ENCODE results near the gene HBQ1.
A peak's percentile ranks its signal among the peaks of the same experiment; 100 is the strongest.
"Not testable (repeated sequence)": the region's sequence is repeated elsewhere in the genome, so short reads cannot be mapped to it uniquely, and the experiment has no call there.

Gene HBQ1

DNA sequence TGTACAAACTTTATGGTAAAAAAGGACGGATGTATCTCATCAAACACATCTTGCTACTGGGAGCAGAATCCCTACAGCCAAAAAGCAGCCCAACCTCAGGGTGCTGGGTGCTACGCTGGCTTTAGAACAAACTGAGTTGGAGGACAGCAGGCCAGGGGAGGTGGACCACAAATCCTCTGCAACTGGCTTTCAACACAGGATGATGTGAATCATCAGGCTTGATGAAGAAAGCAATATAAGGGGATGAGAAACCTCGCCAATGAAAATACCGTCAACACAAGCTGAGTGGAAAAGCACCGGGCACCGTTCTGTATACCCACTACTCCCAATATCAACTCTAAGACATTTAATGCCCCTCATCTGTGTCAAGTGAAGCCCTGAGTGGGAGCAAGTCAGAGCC, 14.3 kb downstream of the HBQ1 start:
- Mint-ChIP-seq H3K27ac (no peak overlapping the region), H3K4me1 (ENCODE audit: low read depth) (no peaks in the 10 kb centered on the region), H3K36me3 (ENCODE audit: low read depth) (peaks cover 74% of the 10 kb centered on the region), H3K4me3 (no peak overlapping the region), H3K9me3 (no peaks in the 10 kb centered on the region), H3K27me3 (no peaks in the 10 kb centered on the region)

GRCh38 chr16:200388-200787, 20.1 kb downstream of the HBQ1 start:
- Mint-ChIP-seq H3K4me1 (ENCODE audit: low read depth) (no peaks in the 10 kb centered on the region), H3K9me3 (no peaks in the 10 kb centered on the region), H3K4me3 (no peak overlapping the region), H3K27me3 (no peaks in the 10 kb centered on the region), H3K27ac (no peak overlapping the region), H3K36me3 (ENCODE audit: low read depth) (peaks cover 64% of the 10 kb centered on the region)

GRCh38 chr16:203246-203645, 23.0 kb downstream of the HBQ1 start:
- H3K9me3 Mint-ChIP-seq, result no peaks in the 10 kb centered on the region
- no peaks in the 10 kb centered on the region for H3K27me3 Mint-ChIP-seq
- H3K27ac Mint-ChIP-seq, result no peak overlapping the region
- no peaks in the 10 kb centered on the region for H3K4me1 Mint-ChIP-seq (ENCODE audit: low read depth)
- H3K4me3 Mint-ChIP-seq, result no peak overlapping the region
- peaks cover 59% of the 10 kb centered on the region for H3K36me3 Mint-ChIP-seq (ENCODE audit: low read depth)

DNA sequence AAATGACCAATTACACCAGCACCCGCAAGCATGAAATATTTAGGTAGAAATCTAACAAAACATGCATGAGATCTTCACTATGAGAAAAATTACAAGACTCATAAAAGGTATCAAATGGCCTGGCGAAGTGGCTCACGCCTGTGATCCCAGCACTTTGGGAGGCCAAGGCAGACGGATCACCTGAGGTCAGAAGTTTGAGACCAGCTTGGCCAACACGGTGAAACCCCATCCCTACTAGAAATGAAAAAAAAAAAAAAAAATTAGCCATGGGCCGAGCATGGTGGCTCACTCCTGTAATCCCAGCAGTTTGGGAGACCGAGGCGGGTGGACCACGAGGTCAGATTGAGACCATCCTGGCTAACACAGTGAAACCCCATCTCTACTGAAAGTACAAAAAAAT, 23.8 kb downstream of the HBQ1 start:
- H3K36me3 Mint-ChIP-seq (ENCODE audit: low read depth), result peaks cover 59% of the 10 kb centered on the region
- not testable (repeated sequence) for H3K4me3 Mint-ChIP-seq; H3K27ac Mint-ChIP-seq; H3K9me3 Mint-ChIP-seq; H3K27me3 Mint-ChIP-seq; H3K4me1 Mint-ChIP-seq (ENCODE audit: low read depth)

- H3K4me1 Mint-ChIP-seq (ENCODE audit: low read depth); H3K27ac Mint-ChIP-seq: not testable (repeated sequence)
Observed at GRCh38 chr16:209359-209758, 29.1 kb downstream of the HBQ1 start.

DNA sequence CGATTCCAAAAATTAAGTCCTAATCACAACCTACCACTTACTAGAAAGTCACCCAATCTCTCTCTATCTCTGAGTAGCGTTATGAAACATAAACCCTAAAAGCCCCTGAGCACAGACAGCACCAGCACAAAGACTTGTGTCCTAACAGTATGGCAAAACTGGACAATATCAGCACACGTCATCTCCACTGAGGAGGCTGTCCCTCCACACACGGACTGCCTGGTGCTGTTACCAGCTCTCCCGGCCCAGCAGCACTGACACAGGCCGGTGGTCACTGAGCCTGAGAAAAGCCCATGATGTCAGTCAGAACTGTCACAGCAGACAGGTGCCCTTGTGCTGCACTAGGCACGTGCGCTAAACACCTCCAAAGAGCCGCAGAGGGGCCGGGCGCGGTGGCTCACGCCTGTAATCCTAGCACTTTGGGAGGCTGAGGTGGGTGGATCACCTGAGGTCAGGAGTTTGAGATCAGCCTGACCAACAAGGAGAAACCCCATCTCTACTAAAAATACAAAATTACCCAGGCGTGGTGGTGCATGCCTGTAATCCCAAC, 31.4 kb downstream of the HBQ1 start:
- not testable (repeated sequence) for H3K4me1 Mint-ChIP-seq (ENCODE audit: low read depth); H3K27me3 Mint-ChIP-seq; H3K4me3 Mint-ChIP-seq; H3K27ac Mint-ChIP-seq; H3K9me3 Mint-ChIP-seq
- peaks cover 50% of the 10 kb centered on the region for H3K36me3 Mint-ChIP-seq (ENCODE audit: low read depth)

More at GRCh38 chr16:209359-209758, 29.1 kb downstream of the HBQ1 start:
- H3K36me3 Mint-ChIP-seq (ENCODE audit: low read depth), result peaks cover 59% of the 10 kb centered on the region
- H3K27me3 Mint-ChIP-seq, H3K9me3 Mint-ChIP-seq, H3K4me3 Mint-ChIP-seq: not testable (repeated sequence)

GRCh38 chr16:212999-213398, 32.7 kb downstream of the HBQ1 start:
- no peaks in the 10 kb centered on the region for H3K9me3 Mint-ChIP-seq
- peaks cover 49% of the 10 kb centered on the region for H3K36me3 Mint-ChIP-seq (ENCODE audit: low read depth)
- H3K4me3 Mint-ChIP-seq, result no peak overlapping the region
- H3K27ac Mint-ChIP-seq, result peak overlapping the region; percentile 26
- no peaks in the 10 kb centered on the region for H3K27me3 Mint-ChIP-seq
- H3K4me1 Mint-ChIP-seq (ENCODE audit: low read depth), result no peaks in the 10 kb centered on the region

GRCh38 chr16:220021-220420, 39.8 kb downstream of the HBQ1 start:
- Mint-ChIP-seq H3K27me3 (no peaks in the 10 kb centered on the region), H3K9me3 (no peaks in the 10 kb centered on the region), H3K27ac (no peak overlapping the region), H3K4me3 (no peak overlapping the region), H3K36me3 (ENCODE audit: low read depth) (peaks cover 44% of the 10 kb centered on the region), H3K4me1 (ENCODE audit: low read depth) (no peaks in the 10 kb centered on the region)

- peaks cover 38% of the 10 kb centered on the region for H3K36me3 Mint-ChIP-seq (ENCODE audit: low read depth)
Observed at GRCh38 chr16:228151-228851, 48.0 kb downstream of the HBQ1 start.

DNA sequence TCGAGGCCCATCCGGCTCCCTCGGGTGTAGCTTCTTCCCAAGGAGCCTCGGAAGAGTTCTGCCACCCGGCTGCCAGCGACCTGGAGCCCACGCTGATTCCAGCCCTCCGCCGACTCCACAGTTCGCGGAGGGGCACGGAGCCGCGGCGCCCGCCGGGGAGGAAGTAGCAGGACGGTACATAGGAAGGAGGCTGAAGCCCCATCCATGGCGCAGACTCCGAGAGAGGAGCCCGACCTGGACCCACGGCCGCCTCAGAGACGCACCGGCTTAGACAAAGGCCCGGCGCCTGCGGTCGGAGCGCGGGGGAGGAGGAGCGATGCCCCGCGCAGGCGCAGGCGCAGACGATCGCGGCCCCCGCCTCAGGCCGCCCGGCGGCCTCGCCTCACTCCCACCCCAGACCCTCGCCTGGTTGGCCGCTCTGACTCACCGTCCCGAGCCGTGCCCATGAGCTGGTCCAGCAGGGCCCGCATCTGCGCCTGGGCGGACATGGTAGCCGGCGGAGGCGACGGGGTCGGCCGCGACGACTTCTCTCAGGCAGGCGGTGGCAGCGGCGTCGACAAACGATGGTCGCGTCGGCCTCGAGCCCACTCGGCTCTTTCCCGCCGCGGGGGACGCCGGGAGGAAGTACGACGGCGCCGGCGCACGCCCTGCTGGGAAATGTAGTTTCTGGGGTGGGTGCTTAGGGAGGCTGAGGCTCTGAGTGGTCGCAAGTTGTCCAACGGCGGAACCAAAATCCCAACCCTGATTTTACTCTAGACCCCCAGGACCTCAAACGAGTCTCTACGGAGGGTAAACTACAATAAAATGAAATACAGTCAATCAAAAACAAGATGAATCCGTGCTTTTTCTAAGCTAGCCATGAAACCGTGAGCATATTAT, 48.8 kb downstream of the HBQ1 start, which contains the start of gene LUC7L:
Gene LUC7L, minus strand, starts transcription at position 598 of the 879 bp plus-strand sequence. Its CDS starts 110 bp downstream, at position 488.
- Mint-ChIP-seq H3K27me3 (no peaks in the 10 kb centered on the region), H3K36me3 (ENCODE audit: low read depth) (peaks cover 31% of the 10 kb centered on the region), H3K4me1 (ENCODE audit: low read depth) (peaks cover 34% of the 10 kb centered on the region), H3K27ac (peak within 1 kb of the TSS; percentile 85), H3K4me3 (peak within 1 kb of the TSS; percentile 95), H3K9me3 (no peaks in the 10 kb centered on the region)

More at GRCh38 chr16:228151-228851, 48.0 kb downstream of the HBQ1 start:
- Mint-ChIP-seq H3K27me3 (no peaks in the 10 kb centered on the region), H3K4me1 (ENCODE audit: low read depth) (peaks cover 31% of the 10 kb centered on the region), H3K4me3 (peak overlapping the region; percentile 95), H3K9me3 (no peaks in the 10 kb centered on the region), H3K27ac (peak overlapping the region; percentile 83)

DNA sequence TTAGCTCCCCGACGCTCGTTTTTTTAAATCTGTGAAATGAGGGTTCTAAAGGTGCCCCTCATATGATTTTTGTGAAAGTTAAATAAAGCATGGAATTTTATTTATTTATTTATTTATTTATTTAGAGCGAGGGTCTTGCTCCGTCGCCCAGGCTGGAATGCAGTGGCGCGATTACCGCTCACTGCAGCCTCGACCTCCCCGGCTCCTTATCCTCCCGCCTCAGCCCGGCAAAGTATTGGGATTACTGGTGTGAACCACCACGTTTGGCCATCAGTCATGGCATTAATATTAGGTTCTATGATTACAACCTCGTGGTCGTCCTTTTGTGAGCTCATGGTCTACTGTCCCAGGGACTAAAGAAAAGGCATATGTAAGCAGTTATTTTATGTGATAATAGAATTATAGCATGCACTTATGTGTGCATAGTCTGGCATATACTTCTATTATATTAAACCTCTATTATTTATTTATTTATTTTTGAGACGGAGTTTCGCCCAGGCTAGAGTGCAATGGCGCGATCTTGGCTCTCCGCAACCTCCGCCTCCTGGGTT, 49.5 kb downstream of the HBQ1 start:
- Mint-ChIP-seq H3K27ac (peak overlapping the region; percentile 65), H3K9me3 (no peaks in the 10 kb centered on the region), H3K4me1 (ENCODE audit: low read depth) (peaks cover 37% of the 10 kb centered on the region), H3K4me3 (peak overlapping the region; percentile 95), H3K27me3 (no peaks in the 10 kb centered on the region), H3K36me3 (ENCODE audit: low read depth) (peaks cover 31% of the 10 kb centered on the region)

DNA sequence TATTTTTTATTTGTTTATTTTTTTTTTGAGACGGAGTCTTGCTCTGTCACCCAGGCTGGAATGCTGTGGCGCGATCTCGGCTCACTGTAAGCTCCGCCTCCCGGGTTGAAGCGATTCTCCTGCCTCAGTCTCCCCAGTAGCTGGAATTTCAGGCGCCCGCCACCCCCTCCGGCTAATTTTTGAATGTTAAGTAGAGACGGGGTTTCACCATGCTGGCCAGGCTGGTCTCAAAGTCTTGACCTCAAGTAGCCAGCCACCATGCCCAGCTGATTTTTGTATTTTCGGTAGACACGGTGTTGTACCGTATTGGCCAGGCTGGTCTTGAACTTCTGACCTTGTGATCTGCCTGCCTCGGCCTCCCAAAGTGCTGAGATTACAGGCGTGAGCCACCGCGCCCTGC, 50.1 kb downstream of the HBQ1 start:
- H3K36me3 Mint-ChIP-seq (ENCODE audit: low read depth), result peaks cover 35% of the 10 kb centered on the region
- not testable (repeated sequence) for H3K4me3 Mint-ChIP-seq, H3K9me3 Mint-ChIP-seq, H3K27ac Mint-ChIP-seq, H3K27me3 Mint-ChIP-seq
- peaks cover 41% of the 10 kb centered on the region for H3K4me1 Mint-ChIP-seq (ENCODE audit: low read depth)

Data from stimulated activated naive CD8-positive, alpha-beta T cell treated with anti-CD3 and anti-CD28 coated beads, Interleukin-15, Interleukin-2, amounts not matched to agents 100 ng/mL and 50 ng/mL, for 24 hours (primary cell).